ENCODE results near the gene MED13L. TPM values are rescaled to one million over a fixed set of nuclear protein-coding genes. Genes with fewer than 3 reads are reported as not detected.

The MED13L gene
- polyA plus RNA-seq, 3 donors, result 69.5 to 83.0 (median 76.0) TPM

GRCh38 chr12:116159593-116160200 lies 117.8 kb downstream of the MED13L start:
- no peak for DNase-seq (ENCODE audit: low read depth in 3 of 3, low spot score in 2 of 3)

GRCh38 chr12:116159175-116159574 lies 118.3 kb downstream of the MED13L start:
- no peak for DNase-seq (ENCODE audit: low read depth in 3 of 3, low spot score in 2 of 3)

- DNase-seq (ENCODE audit: low read depth in 3 of 3, low spot score in 2 of 3), result no peak
Observed at GRCh38 chr12:116157845-116158267, 119.6 kb downstream of the MED13L start.

GRCh38 chr12:116156614-116157013 lies 120.9 kb downstream of the MED13L start:
- no peak for DNase-seq (ENCODE audit: low read depth in 3 of 3, low spot score in 2 of 3)

- no peak for DNase-seq (ENCODE audit: low read depth in 3 of 3, low spot score in 2 of 3)
Observed at GRCh38 chr12:116155383-116155782, 122.1 kb downstream of the MED13L start.

GRCh38 chr12:116153983-116154382 lies 123.5 kb downstream of the MED13L start:
- no peak for DNase-seq (ENCODE audit: low read depth in 3 of 3, low spot score in 2 of 3)

GRCh38 chr12:116153113-116153512 lies 124.4 kb downstream of the MED13L start:
- no peak for DNase-seq (ENCODE audit: low read depth in 3 of 3, low spot score in 2 of 3)

GRCh38 chr12:116152268-116152667 lies 125.2 kb downstream of the MED13L start:
- DNase-seq (ENCODE audit: low read depth in 3 of 3, low spot score in 2 of 3), result no peak

- no peak for DNase-seq (ENCODE audit: low read depth in 3 of 3, low spot score in 2 of 3)
Observed at GRCh38 chr12:116150452-116150851, 127.0 kb downstream of the MED13L start.

GRCh38 chr12:116150001-116150400 lies 127.5 kb downstream of the MED13L start:
- no peak for DNase-seq (ENCODE audit: low read depth in 3 of 3, low spot score in 2 of 3)

- no peak for DNase-seq (ENCODE audit: low read depth in 3 of 3, low spot score in 2 of 3)
Observed at GRCh38 chr12:116148844-116149243, 128.6 kb downstream of the MED13L start.

GRCh38 chr12:116146386-116146785 lies 131.1 kb downstream of the MED13L start:
- DNase-seq (ENCODE audit: low read depth in 3 of 3, low spot score in 2 of 3), result no peak

GRCh38 chr12:116145451-116145850 lies 132.0 kb downstream of the MED13L start:
- no peak for DNase-seq (ENCODE audit: low read depth in 3 of 3, low spot score in 2 of 3)

GRCh38 chr12:116144384-116144783 lies 133.1 kb downstream of the MED13L start:
- no peak for DNase-seq (ENCODE audit: low read depth in 3 of 3, low spot score in 2 of 3)

GRCh38 chr12:116143909-116144308 lies 133.6 kb downstream of the MED13L start:
- no peak for DNase-seq (ENCODE audit: low read depth in 3 of 3, low spot score in 2 of 3)

- DNase-seq (ENCODE audit: low read depth in 3 of 3, low spot score in 2 of 3), result no peak
Observed at GRCh38 chr12:116142936-116143898, 134.3 kb downstream of the MED13L start.

GRCh38 chr12:116141833-116142162 lies 135.7 kb downstream of the MED13L start:
- DNase-seq (ENCODE audit: low read depth in 3 of 3, low spot score in 2 of 3), result no peak

- DNase-seq (ENCODE audit: low read depth in 3 of 3, low spot score in 2 of 3), result no peak
Observed at GRCh38 chr12:116141110-116141832, 136.2 kb downstream of the MED13L start.

- no peak for DNase-seq (ENCODE audit: low read depth in 3 of 3, low spot score in 2 of 3)
Observed at GRCh38 chr12:116140529-116140928, 137.0 kb downstream of the MED13L start.

GRCh38 chr12:116138781-116139180 lies 138.7 kb downstream of the MED13L start:
- DNase-seq (ENCODE audit: low read depth in 3 of 3, low spot score in 2 of 3), result no peak

GRCh38 chr12:116138364-116138763 lies 139.1 kb downstream of the MED13L start:
- DNase-seq (ENCODE audit: low read depth in 3 of 3, low spot score in 2 of 3), result no peak
